PC-9 (cell line): ENCODE results near the gene GSE1. TPM values are rescaled to one million over a fixed set of nuclear protein-coding genes. Genes with fewer than 3 reads are reported as not detected.

ENCODE experiments used
- BruUV-seq: library from RNA; stranded (reverse); fragments of 400-500 nt; replicated peaks from 2 replicates; lab custom pipeline; 2021; lab: Mats Ljungman, UMichigan
- CTCF ChIA-PET: fragments of 300-600 bp; sonication (Branson Sonifier 250); formaldehyde crosslinking; loops from one replicate; lab custom pipeline; 2022; ENCODE audit warnings: antibody characterized with exemption; lab: Charles Lee
- POLR2A ChIA-PET: fragments of 300-600 bp; sonication (Branson Sonifier 250); formaldehyde crosslinking; loops from one replicate; lab custom pipeline; 2022; ENCODE audit warnings: antibody characterized with exemption; ENCODE audit not compliant: unreplicated experiment; lab: Charles Lee
- DNase-seq, 2 experiments: peaks; one replicate each; pipeline versions ENCODE4 v3.0.0 to v3.0.0-alpha.2; 2015 to 2022; ENCODE audit warnings: mixed read lengths in 1 of 2
- H2AFZ ChIP-seq: fragments of 200-600 bp; sonication (generic); 2 replicates; pipeline ENCODE4 v1.8.1; 2017; ENCODE audit warnings: antibody characterized with exemption
- H3F3A ChIP-seq: fragments of 200-600 bp; sonication (generic); 2 replicates; pipeline ENCODE4 v1.8.1; 2017; ENCODE audit warnings: antibody characterized with exemption, mild to moderate bottlenecking, low read depth; ENCODE audit not compliant: insufficient read depth
- H3K27ac ChIP-seq: fragments of 200-600 bp; sonication (generic); 2 replicates; pipeline ENCODE4 v1.6.1; 2016; ENCODE audit warnings: mixed run types
- H3K27me3 ChIP-seq: fragments of 200-600 bp; sonication (generic); 2 replicates; pipeline ENCODE4 v1.6.1; 2016; ENCODE audit warnings: low read depth, mixed run types; ENCODE audit not compliant: insufficient read depth
- H3K36me3 ChIP-seq: fragments of 200-600 bp; sonication (generic); 2 replicates; pipeline ENCODE4 v1.6.1; 2016; ENCODE audit warnings: low read depth, mixed run types
- H3K4me1 ChIP-seq: fragments of 200-600 bp; sonication (generic); replicated peaks from 2 replicates; pipeline ENCODE4 v1.6.1; 2016; ENCODE audit warnings: mixed run types; ENCODE audit not compliant: insufficient read depth
- H3K4me2 ChIP-seq: fragments of 200-600 bp; sonication (generic); 2 replicates; pipeline ENCODE4 v1.6.1; 2017; ENCODE audit warnings: mixed run types
- H3K4me3 ChIP-seq: fragments of 200-600 bp; sonication (generic); 2 replicates; pipeline ENCODE4 v1.6.1; 2016; ENCODE audit warnings: mixed run types
- H3K79me2 ChIP-seq: fragments of 200-600 bp; sonication (generic); 2 replicates; pipeline ENCODE4 v1.6.1; 2017; ENCODE audit warnings: low read depth, mixed run types
- H3K9me2 ChIP-seq: fragments of 200-600 bp; sonication (generic); 2 replicates; pipeline ENCODE4 v1.8.1; 2017; ENCODE audit warnings: mild to moderate bottlenecking; ENCODE audit not compliant: insufficient read depth
- H3K9me3 ChIP-seq: fragments of 200-600 bp; sonication (generic); 2 replicates; pipeline ENCODE4 v1.8.1; 2016; ENCODE audit warnings: low read depth; ENCODE audit not compliant: insufficient read depth
- H4K20me1 ChIP-seq: fragments of 200-600 bp; sonication (generic); 2 replicates; pipeline ENCODE4 v1.8.1; 2017; ENCODE audit not compliant: insufficient read depth
- EZH2 ChIP-seq: fragments of 200-600 bp; sonication (generic); IDR thresholded peaks from 2 replicates; pipeline ENCODE4 v1.8.0; 2017; ENCODE audit warnings: antibody characterized with exemption, low read depth
- intact Hi-C: fragments of 100-400 bp; cut with micrococcal nuclease; formaldehyde crosslinking; loops from one replicate; pipeline ENCODE4 v1.10.0; 2022; ENCODE audit not compliant: unreplicated experiment
- total RNA-seq: library from RNA; stranded (reverse); gene quantifications from 2 replicates; pipeline ENCODE4 v1.2.3, GENCODE V29; 2021
- TF ChIP-seq, protein P1 (sequence below): fragments of 200-600 bp; sonication (generic); conservative IDR thresholded peaks from 2 replicates; pipeline ENCODE4 v1.6.1; 2017; ENCODE audit warnings: mixed run types, antibody characterized with exemption, mild to moderate bottlenecking, moderate library complexity

The GSE1 gene
- total RNA-seq, 1 experiment from 2014 or later = 83.5 TPM

DNA sequence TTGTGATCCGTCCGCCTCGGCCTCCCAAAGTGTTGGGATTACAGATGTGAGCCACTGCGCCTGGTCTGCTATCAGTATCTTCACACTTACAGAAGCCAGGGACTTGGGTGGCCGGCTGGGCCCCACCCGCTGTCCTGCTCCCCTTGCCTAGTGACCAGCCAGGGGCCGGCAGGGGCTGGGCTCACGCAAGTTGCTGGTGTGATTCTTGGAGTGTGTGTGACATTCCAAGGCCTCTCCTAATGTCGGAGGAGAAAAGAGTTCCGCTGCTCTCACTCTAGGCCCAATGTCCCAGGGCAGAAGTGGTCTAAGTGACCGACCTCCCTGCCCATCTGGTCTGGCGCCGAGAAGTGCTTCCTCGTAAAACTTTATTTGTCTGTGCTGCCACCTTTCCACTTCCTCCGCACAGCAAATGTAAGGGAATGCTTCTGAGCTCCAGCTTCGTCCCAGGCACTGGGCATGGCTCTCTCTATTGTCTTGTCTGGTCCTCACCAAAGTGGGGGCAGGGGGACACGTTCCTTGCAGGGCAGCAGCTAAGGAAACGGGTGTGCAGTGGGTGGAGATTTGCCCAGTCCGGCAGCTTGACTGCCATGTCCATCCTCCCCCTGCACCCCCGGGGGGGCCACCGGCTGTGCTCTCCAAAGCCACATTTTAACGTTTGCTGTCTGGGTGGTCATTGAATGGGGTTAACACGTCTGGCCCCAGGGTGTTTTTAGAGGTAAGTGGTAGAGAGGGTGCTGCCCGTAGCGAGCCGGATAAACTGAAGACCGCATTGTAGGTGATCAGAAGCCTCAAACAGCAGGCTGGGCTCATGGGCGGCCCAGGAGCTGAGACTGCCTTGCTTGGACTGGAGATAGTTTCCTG is 7.8 kb upstream of the GSE1 start:
- no peak overlapping the region for H2AFZ ChIP-seq
- H4K20me1 ChIP-seq = peaks cover 69% of the 10 kb centered on the region
- POLR2A ChIA-PET = no interaction called here
- BruUV-seq = no TSS peak
- intact Hi-C loops = no loop called here
- no peaks in the 10 kb centered on the region for H3K27me3 ChIP-seq
- H3K9me2 ChIP-seq = no peaks in the 10 kb centered on the region
- H3K36me3 ChIP-seq = no peaks in the 10 kb centered on the region
- no peak overlapping the region for H3K27ac ChIP-seq
- peaks cover 13% of the 10 kb centered on the region; the same call in 1 of the 2 replicates for H3K79me2 ChIP-seq
- no peak overlapping the region for H3K4me3 ChIP-seq
- peaks cover 15% of the 10 kb centered on the region for H3K4me1 ChIP-seq
- H3K4me2 ChIP-seq = no peak overlapping the region
- no peaks in the 10 kb centered on the region for H3K9me3 ChIP-seq
- CTCF ChIA-PET = no interaction called here
- peaks cover 17% of the 10 kb centered on the region; the same call in 1 of the 2 replicates for H3F3A ChIP-seq
- no peak for DNase-seq
- no peak for TF ChIP-seq EZH2
- TF ChIP-seq, protein P1, sequence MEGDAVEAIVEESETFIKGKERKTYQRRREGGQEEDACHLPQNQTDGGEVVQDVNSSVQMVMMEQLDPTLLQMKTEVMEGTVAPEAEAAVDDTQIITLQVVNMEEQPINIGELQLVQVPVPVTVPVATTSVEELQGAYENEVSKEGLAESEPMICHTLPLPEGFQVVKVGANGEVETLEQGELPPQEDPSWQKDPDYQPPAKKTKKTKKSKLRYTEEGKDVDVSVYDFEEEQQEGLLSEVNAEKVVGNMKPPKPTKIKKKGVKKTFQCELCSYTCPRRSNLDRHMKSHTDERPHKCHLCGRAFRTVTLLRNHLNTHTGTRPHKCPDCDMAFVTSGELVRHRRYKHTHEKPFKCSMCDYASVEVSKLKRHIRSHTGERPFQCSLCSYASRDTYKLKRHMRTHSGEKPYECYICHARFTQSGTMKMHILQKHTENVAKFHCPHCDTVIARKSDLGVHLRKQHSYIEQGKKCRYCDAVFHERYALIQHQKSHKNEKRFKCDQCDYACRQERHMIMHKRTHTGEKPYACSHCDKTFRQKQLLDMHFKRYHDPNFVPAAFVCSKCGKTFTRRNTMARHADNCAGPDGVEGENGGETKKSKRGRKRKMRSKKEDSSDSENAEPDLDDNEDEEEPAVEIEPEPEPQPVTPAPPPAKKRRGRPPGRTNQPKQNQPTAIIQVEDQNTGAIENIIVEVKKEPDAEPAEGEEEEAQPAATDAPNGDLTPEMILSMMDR = no peak

DNA sequence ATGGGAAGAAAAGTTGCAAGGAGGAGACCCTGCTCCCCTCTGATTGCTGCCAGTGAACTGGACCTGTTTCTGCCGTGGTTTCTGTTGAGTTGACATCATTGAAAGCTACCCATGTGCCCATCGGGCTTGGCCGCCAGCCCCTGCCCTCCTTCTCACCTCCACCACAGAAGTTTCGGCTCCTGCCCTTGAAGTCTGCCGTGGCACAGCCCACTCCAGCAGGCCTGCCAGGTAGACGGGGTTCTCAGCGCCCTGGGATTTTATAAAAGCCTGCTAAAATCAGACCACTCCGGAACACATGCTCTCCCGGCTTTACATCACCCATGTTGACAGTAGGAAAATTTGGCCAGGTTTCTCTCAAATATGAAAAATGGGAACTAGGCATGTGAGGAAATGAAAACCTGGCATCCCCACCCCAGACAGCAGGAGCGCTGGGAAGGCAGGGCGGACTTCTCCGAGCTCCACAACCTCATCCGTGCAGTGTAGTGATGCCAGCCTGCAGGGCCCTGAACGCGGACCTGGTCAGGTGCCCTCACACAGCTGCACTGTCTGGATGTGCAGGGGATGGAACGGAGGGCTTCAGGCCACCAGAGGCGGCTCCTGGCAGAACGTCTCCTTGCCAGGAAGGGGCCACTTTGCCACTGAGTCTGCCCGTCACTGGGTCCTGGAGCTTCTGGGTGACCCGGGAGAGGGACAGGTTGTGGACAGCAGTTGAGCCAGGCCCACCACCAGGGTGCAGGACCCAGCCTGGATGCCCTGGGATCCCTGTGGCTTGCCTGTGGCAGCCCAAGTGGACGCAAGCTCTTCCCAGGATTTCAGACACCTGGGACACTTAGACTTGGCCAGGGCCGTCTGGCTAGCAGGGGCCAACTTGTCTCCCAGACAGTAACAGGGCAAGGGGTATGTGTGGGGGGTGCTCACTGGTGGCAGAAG is 6.9 kb upstream of the GSE1 start:
- DNase-seq = no peak
- H3K36me3 ChIP-seq = no peaks in the 10 kb centered on the region
- BruUV-seq = no TSS peak
- no peaks in the 10 kb centered on the region for H3K27me3 ChIP-seq
- no peak overlapping the region for H3K4me2 ChIP-seq
- no peaks in the 10 kb centered on the region for H3K9me2 ChIP-seq
- H4K20me1 ChIP-seq = peaks cover 67% of the 10 kb centered on the region
- no peak overlapping the region for H3K4me3 ChIP-seq
- no peaks in the 10 kb centered on the region for H3K9me3 ChIP-seq
- H3K27ac ChIP-seq = no peak overlapping the region
- H3F3A ChIP-seq = peaks cover 14% of the 10 kb centered on the region; the same call in 1 of the 2 replicates
- intact Hi-C loops = no loop called here
- POLR2A ChIA-PET = no interaction called here
- no peak overlapping the region for H2AFZ ChIP-seq
- peaks cover 13% of the 10 kb centered on the region; the same call in 1 of the 2 replicates for H3K79me2 ChIP-seq
- H3K4me1 ChIP-seq = peaks cover 19% of the 10 kb centered on the region
- TF ChIP-seq, protein P1 = no peak
- TF ChIP-seq EZH2 = no peak
- CTCF ChIA-PET = no interaction called here

DNA sequence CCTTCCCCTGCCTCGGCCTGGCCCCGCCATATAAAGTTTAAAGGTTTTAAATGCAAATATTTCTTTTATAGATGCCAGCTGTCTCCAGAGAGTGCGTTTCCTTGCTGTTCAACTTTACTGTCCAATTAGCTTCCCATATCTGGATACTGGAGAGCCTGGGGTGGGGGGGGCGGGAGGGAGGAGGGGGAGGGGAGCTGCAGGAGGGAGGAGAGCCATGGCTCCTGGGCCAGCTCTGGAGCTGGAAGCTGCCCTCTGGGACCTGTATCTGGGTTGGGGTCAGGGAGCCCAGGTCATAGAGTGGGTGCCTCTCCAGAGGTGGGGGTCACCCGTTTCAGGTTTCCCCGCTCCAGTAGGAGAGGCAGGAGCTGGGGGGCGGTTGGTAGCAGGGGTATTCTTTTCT is 6.2 kb upstream of the GSE1 start:
- Histone ChIP-seq H3K27me3 (no peaks in the 10 kb centered on the region), H4K20me1 (peaks cover 59% of the 10 kb centered on the region), H3K36me3 (no peaks in the 10 kb centered on the region), H3K9me3 (no peaks in the 10 kb centered on the region), H3K4me1 (peaks cover 19% of the 10 kb centered on the region), H3F3A (peaks cover 14% of the 10 kb centered on the region; the same call in 1 of the 2 replicates), H2AFZ (no peak overlapping the region), H3K4me2 (no peak overlapping the region), H3K79me2 (peaks cover 13% of the 10 kb centered on the region; the same call in 1 of the 2 replicates), H3K27ac (no peak overlapping the region), H3K4me3 (no peak overlapping the region), H3K9me2 (no peaks in the 10 kb centered on the region)
- ChIA-PET CTCF (no interaction called here), POLR2A (no interaction called here)
- intact Hi-C loops = no loop called here
- no TSS peak for BruUV-seq
- DNase-seq = no peak
- TF ChIP-seq EZH2 = no peak
- TF ChIP-seq, protein P1 = no peak
